ENCODE data around the gene UBALD2.
"Not testable (repeated sequence)": the region's sequence is repeated elsewhere in the genome, so short reads cannot be mapped to it uniquely, and the experiment has no call there.

Gene UBALD2

DNA sequence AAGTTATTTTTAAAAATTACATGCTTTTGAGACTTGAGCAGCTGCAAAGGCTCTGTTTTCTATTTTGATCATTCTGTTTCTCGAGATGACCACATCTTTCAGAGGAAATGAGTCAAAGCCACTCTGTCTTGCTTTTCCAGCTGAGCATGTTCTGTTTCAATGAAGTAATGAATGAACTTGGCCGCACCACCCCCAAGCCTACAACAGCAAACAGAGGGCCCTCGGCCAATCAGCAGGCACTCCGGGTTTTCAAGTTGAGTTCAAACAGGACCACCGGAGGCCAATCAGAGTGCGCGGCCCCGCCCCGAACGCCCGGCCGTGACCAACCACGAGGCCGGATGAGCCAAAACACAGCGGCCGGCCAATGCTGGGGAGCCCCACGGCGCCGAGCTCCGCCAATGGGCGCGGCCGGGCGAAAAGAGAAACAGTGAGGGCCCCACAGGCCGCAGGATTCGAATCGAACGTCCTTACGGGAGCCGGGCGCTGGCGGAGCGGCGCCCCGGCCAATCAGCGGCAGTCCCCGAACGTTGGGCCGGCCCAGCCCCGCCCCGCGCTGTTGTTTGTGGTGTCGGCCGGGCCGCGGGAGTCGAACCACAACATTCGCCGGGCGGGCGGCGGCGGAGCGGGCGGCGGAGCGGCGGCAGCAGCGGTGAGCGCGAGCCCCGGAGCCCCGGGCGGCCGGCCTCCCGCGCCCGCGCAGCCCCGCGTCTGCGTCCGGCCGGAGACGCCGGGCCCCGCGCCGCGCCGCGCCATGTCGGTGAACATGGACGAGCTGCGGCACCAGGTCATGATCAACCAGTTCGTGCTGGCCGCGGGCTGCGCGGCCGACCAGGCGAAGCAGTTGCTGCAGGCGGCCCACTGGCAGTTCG, at the start of gene UBALD2:
Gene UBALD2, plus strand, starts transcription at position 594 of the 869 bp plus-strand sequence. Its CDS starts 158 bp downstream, at position 752.
- DNase-seq: peak; percentile 99

DNA sequence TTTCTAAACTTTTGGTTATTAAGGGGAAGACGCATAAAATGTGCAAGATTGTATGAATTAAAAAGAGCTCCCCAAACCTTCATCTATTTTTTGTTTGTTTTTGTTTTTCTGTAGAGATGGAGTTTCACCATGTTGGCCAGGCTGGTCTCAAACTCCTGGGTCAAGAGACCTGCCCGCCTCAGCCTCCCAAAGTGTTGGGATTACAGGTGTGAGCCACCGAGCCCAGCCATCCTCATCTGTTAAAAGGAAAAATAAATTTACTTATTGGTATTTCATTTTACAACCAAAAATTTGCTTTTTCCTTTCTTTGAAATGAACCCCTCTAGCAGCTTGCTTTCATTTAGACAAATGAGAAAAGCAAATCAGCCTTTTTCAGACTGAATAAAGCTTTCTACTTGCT, 48.1 kb upstream of the UBALD2 start:
- DNase-seq: no peak

DNA sequence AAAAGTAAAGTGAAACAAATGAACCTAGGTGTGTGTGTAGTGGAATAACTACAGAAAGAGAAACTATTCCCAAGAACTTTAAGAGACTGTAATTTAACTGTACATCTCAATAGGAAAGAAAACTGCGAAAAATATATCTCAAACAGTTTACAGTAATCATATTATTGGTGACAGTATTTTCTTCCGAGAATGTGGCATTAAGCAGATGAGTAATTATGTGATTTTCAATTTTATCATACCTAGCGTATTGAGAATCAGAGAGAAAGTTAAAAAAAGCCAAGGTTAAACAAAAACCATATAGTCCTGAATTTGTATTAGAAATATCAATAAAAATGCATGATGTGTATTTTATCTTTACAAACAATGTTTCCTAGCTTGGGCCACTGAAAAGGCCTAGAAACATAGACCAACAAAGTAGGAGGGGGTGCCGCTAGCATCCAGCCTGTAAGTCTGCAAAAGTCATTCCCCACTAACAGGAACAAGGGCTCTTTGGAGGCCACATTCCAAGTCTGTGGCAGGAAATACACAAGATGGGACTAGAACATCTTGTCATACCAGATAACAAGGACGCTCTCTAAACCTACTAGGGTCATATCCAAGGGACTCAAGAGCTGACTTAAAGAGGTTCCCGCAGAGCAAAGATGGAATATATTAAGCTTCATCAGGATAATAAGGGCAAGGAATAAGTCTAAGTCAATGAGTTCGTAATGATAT, 45.3 kb upstream of the UBALD2 start:
- no peak for DNase-seq

DNA sequence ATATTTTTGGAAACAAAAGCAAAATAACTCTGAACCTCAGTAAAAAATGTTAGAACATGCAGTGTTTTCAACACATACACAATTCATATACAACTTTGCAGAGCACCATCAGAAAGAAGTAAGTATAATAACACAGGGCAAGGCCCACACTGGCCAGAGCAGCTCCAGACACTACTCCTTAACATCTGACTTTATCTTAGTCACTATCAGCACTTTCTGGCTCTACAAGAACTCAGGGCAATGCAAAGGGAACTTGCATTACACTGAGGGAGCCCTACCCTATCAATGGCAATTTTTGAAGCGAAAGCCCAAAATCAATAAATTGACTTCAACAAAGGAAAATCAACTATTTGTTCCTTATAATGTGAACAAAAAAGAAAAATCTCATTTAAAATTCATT, 41.3 kb upstream of the UBALD2 start:
- DNase-seq: no peak

DNA sequence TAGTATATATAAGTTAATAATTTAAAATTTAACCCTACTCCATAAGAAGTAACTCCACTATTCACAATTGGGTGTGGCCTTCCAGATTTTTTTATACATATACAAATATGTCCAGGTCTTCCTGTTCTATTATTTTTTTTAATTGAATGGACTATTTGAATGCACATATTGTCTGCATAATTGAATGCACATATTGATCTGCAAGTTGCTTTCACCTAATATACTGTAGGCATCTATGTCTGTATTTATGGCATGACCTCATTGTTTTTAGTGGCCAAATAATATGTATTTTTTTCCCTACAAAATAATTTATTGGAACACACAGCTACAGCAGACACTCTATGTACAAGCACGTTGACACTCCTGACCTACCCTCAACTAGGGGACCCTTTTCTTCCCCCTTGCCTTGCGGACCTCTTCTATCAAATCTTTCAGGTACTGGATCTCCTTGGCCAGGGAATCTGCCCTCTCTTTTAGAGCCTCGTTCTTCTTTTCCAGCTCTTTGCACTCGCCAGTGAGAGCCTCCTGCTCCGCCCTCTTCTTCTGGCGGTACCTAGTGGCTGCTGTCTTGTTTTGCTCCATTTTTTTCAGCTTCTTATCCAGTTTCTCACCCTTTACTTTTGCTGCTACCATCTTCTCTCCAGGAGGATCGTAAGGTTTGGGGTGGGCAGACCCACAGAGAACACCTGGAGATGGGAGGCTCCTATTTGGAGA, 39.6 kb upstream of the UBALD2 start:
- not testable (repeated sequence) for DNase-seq

DNA sequence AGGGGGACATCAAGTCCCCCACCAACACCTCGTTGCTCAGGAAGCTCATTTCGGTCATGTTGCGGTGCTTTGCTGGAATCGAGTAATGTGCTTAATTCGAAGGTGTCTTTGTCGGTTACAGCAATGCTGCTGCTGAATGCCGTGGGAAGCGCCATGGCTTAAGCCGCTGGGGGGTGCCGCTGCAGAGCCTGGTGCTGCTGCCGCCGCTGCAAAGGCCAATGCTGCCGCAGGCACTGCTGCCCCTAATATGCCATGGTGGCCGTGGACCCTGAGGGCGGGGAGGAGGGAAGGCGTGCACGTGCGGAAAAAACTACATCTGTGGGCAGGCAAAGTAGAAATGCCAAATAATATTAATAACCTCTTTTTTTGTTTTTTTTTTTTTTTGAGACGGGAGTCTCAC, 38.4 kb upstream of the UBALD2 start:
- DNase-seq: not testable (repeated sequence)

DNA sequence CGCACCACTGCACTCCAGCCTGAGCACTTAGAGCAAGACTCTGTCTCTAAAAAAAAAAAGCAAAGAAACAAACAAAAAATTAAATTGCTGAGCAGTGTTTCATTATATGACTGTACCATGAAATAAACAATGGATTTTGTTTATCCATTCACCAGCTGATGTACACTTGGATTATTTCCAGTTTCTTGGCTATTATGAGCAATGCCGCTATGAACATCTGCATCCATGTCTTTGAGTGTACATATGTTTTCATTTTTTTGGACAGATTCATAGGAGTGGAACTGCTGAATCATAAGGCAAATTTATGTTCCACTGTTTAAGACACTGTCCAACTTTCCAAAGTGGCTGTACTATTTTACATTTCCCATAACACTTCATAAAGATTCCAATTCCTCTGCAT, 32.8 kb upstream of the UBALD2 start:
- no peak for DNase-seq

DNA sequence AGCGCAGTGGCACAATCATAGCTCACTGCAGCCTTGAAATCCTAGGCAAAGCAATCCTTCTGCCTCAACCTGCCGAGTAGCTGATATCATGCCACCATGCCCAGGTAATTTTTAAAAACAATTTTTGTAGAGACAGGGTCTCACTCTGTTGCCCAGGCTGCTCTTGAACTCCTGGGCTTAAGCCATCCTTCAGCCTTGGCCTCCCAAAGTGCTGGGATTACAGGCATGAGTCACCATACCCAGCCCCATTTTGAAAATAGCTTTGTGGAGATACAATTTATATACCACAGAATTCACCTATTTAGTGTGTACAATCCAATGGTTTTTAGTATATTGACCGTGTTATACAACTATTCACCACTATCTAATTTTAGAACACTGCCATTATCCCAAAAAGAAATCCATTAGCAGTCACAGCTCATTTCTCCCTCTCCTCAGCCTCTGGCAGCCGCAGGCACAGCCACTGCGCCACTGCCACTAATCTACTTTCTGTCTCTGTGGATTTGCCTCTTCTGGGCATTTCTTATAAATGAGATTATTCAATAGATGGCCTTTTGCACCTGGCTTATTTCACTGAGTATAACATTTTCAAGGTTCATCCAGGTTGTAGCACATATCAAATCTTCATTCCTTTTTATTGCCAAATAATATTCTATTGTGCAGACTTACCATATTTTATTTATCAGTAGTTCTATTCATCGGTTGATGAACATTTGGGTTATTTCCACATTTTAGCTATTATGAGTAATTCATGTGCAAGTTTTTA, 31.4 kb upstream of the UBALD2 start:
- no peak for DNase-seq

DNA sequence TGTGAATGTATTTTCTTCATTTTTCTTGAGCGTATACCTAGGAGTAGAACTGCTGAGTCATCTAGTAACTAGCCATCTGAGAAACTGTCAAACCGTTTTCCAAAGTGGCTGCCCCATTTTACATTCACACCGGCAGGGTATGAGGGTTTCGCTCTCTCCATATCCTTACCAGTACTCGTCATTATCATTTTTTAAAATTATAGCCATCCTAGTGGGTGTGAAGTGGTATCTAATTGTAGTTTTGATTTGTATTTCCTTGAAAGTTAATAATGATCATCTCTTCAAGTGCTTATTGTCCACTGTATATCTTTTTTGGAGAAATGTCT, 30.8 kb upstream of the UBALD2 start:
- DNase-seq: no peak

DNA sequence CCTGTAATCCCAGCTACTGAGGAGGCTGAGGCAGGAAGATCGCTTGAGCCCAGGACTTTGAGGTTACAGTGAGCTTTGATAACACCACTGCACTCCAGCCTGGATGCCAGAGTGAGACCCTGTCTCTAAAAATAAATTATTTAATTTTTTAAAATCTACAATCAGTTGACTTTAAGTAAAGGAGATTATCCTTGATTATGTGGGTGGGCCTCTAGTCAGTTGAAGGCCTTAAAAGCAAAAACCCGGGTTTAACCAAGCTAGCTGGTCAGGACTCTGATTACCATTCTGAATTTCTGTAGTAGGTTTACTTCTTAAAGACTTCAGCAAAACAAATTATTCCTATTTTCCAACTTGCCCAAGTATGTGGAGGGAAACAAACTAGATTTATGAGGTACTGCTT, 29.3 kb upstream of the UBALD2 start:
- no peak for DNase-seq

DNA sequence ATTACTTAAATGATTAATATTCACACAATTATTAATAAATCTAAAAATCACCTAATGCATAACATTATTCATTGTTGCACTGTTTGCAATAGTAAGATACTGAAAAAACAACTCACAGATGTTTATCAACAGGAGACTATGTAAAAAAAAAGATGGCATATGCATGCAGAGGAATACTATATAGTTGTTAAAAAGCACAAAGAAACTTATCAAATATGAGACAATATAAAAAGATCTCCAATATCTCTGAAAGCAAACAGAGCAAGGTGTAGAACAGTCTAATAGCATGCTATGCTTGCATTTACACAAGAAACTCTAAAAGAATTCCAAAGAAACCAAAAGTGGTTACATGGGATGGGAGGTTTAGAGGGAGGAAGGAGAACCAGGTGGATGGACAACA, 28.5 kb upstream of the UBALD2 start:
- no peak for DNase-seq

DNA sequence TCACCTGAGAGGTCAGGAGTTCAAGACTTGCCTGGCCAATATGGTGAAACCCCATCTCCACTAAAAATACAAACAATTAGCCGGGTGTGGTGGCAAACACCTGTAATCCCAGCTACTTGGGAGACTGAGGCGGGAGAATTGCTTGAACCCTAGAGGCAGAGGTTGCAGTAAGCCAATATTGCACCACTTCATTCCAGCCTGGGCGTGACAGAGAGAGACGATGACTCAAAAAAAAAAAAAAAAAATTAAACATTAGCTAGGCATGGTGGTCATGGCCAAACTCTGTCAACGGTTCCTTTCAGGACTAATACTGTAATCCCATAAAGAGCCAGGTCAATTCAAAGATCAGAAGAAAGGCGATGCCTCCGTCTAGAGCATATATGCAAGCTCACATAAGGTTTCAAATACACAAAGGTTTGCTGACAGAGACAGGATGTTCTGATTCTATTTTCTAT, 27.3 kb upstream of the UBALD2 start:
- no peak for DNase-seq

DNA sequence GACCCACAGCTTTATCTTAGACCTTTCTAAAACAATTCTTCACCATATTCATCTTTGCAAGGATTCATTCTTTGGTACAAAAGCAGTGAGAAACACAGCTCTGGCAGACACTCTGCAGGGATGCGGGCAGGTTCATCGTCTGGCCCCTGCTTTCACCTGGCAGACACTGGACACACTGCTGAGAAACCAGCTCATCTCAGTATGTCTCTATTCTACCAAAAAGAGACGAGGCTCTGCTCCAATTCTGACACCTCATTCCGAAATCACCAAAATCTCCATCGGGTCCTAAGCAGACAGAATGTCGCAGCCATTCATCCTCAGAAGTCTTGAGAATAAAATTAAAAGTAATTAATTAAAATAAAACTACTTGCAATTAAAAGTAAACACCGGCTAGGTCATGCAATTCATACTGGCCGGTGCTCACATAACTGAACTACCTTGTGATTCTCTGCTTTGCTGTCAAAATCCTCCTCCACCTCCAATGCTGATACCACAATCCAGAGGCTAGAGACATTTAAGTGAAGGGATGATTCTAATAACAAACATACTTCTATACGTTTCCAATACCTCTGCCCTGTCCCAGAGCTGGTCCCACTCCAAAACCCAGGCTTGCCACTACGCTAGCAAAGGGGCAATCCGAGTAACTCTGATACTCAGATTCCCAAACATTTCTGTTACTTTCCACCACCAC, 26.2 kb upstream of the UBALD2 start:
- DNase-seq: no peak

DNA sequence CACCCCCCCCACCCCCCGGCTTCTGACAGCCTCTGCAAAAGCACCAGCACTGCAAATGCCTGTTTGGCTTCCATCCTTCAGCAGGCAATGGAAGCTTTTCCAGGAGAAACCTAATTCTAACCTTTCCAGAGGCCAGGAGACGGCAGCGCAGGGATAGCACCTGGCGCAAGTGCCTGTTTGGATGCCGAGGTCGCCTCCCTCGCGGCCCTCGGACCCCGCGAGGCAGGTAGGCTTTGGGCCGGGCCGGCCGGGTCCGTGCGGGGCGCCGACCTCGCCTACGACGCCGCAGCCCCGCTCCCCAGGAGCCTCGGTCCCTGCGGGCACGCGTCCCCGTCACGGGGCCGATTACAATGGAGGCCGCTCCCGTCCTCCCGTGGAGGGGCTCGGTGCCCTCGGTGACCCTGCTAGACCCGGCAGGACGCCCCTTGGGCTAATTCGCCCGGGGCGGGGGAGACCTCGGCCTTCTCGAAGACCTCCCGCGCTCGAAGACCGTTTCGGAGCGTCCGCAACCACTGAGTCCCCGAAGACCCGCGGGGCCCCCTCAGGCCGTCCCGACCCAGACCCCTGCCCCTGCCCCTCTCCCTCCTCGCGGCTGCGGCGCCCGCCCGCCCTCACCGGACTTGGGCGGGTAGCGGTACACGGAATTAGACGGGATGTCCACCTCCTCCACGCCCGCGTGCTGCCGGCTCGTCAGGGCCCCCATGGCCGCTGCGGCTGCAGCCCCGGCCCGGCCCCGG, 25.4 kb upstream of the UBALD2 start:
- no peak for DNase-seq

DNA sequence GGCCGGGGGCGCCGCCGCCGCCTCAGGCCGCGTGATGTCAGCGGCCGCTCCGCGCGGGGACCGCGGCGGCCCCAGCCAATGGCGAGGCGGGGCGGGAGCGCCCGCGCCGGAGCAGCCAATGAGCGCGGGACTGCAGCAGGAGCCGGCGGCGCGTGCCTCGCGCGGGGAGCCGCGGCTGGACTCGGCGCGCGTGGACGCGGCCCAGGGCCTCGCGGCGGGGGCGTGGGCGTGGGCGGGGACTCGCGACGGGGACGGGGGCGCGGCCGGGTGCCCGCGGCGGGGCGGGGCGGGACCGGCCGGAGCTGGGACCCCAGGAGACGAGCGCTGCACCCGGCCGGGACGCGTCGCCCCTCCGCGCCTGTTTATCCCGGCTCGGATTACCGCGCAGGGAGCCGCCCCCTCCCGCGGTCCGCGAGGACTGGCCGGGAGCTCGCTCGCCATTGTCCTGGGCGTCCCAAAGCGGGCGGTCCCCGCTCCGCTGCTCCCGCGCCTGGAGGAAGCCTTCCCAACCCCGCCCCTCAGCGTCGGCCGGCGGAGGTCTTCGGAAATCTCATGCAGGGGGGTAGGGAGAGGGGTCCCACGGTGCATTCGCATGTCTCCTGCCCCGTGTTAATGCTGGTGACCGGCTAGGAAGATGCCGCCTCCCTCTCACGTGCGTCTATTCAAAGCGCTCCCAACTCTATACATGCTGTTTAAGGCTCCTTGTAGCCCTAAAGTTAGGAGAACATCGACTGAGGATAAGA, 24.5 kb upstream of the UBALD2 start, which contains the start of gene RNF157:
Gene RNF157, minus strand, starts transcription at position 33 of the 743 bp plus-strand sequence. CDS start 253 bp downstream, outside the sequence.
- peak; percentile 63 for DNase-seq

DNA sequence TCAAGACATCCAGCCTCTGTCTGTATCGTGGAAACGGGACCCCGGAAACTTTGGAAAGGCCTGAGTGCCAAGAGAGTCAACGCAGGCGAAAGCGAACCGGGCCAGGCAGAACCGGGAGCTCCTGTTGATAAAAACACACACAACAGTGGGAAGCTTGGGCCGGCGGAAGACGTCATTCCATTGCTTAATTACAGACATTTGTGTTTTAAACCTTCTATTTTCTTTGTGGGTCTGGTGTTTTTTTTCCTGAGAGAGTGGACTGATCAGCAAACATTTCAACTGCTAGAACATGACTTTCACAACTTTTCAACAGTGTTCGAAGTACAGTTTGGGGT, 24.0 kb upstream of the UBALD2 start:
- no peak for DNase-seq

DNA sequence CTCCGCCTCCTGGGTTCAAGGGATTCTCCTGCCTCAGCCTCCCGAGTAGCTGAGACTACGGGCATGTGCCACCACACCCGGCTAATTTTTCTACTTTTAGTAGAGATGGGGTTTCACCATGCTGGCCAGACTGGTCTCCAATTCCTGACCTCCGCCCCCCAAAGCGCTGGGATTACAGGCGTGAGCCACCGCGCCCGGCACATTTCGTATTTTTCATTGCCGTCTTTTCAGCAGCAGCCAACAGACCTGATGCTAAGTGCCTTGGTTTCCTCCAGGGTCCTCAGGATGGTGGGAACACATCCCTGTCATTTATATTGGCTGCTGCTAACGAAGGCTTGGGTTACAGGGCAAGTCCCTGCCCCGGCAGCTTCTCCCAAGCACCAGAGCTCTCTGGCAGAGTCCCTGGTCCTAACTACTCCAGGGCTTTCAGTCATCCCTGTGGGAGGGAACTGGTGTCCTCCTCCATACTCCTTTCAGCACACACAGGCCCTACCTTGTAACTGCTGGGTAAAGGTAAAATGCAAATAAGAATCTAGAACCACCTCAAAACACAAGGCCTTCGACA, 23.4 kb upstream of the UBALD2 start:
- no peak for DNase-seq

DNA sequence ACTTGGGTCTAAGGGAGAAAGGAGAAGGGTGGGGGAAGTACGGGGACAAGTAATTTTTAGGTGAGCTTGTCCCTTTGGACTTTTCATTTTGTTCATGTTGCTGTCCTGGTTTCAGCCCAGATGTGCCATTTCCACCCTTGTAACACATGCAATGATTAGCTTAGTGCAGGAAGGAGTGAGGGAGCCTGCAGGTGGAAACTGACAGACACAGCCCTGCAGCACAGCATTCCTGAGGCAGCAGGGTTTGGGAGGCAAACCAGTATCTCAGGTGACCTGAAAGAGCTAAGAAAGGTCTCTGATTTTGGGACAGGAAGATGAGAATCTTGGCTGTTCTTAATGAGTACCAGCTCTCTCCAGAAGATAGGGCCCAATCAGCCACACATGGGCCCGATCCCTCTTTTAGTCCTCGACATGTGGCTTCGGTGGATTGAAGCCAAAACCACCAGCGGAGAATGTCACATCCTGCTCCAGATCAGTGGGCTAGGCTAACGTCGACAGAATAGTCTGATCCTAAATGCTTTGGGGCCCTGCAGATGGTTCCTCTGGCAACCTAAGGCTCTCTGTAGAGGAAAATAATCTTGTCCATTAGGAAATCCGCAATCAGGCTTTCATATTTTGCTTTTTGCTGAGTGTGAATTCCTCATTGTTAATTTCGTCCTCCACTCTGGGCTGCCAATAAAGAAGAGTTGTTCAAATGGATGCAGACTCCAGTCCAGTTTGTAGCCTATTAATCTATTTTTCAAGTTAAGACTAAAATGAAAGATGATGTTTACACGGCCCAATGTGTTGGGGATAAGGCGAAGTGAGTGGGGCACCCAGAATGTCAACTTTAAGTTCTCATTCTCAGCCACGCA, 21.1 kb upstream of the UBALD2 start:
- no peak for DNase-seq

DNA sequence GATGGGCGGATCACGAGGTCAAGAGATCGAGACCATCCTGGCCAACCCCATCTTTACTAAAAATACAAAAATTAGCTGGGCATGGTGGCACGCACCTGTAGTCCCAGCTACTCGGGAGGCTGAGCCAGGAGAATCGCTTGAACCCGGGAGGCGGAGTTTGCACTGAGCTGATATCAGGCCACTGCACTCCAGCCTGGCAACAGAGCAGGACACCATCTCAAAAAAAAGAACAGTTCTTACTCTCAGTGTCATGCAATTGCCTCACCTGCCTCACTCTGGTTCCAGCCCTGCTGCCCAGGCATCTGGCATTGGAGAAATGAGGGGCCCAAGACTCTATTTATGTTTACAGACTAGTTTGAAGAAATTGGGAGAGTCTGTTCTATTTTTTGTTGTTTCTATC, 20.4 kb upstream of the UBALD2 start:
- not testable (repeated sequence) for DNase-seq

Measured in activated CD4-positive, alpha-beta T cell treated with anti-CD3 and anti-CD28 coated beads for 48 hours (primary cell).